Right atrium auricular region (tissue), 2 donors: ENCODE measurements around the gene CEP152. TPM values are rescaled to one million over a fixed set of nuclear protein-coding genes. Genes with fewer than 3 reads are reported as not detected.

ENCODE experiments used
- DNase-seq: peaks from one replicate; pipeline ENCODE4 v3.0.0-alpha.2; 2019; ENCODE audit warnings: low spot score
- H3K27ac ChIP-seq, 2 donors: fragments of 200-600 bp; sonication (generic); 1 replicate in 1 of 2; 2 replicates in 1 of 2; pipeline ENCODE4 v1.5.1; 2016 to 2019
- H3K27me3 ChIP-seq, 2 donors: fragments of 200-600 bp; sonication (generic); one replicate each; pipeline versions ENCODE4 v1.5.1 to v1.6.0; 2017 to 2019
- H3K36me3 ChIP-seq: fragments of 200-600 bp; sonication (generic); one replicate; pipeline ENCODE4 v1.5.1; 2016
- H3K4me1 ChIP-seq, 2 donors: fragments of 200-600 bp; sonication (generic); one replicate each; pipeline versions ENCODE4 v1.5.1 to v1.6.0; 2017 to 2019
- H3K4me3 ChIP-seq, 2 donors: fragments of 200-600 bp; sonication (generic); 1 replicate in 1 of 2; 2 replicates in 1 of 2; pipeline ENCODE4 v1.5.1; 2017 to 2019; ENCODE audit warnings: mild to moderate bottlenecking in 1 of 2, moderate library complexity in 1 of 2
- H3K9me3 ChIP-seq, 2 donors: fragments of 200-600 bp; sonication (generic); one replicate each; pipeline ENCODE4 v1.5.1; 2019
- CTCF ChIP-seq, 2 donors: fragments of 200-600 bp; sonication (generic); IDR thresholded peaks; one replicate each; pipeline ENCODE4 v1.5.1; 2019; ENCODE audit warnings: antibody characterized with exemption in 2 of 2
- total RNA-seq, 2 donors: library from RNA; depleted of rRNA; stranded (reverse); fragments of >200 nt; gene quantifications; one replicate each; pipeline ENCODE4 v1.1.0, GENCODE V29; 2016

CEP152 gene
- total RNA-seq, 2 donors from 2014 or later, result 1.1 to 1.4 TPM

GRCh38 chr15:48851956-48852355 lies 41.1 kb upstream of the CEP152 start:
- Histone ChIP-seq H3K36me3 (no peaks in the 10 kb centered on the region), H3K27me3 (no peaks in the 10 kb centered on the region), H3K27ac (no peak overlapping the region), H3K4me1 (peaks cover 0 to 12% of the 10 kb centered on the region in 2 donors), H3K4me3 (no peak overlapping the region), H3K9me3 (no peaks in the 10 kb centered on the region)
- DNase-seq, result no peak
- TF ChIP-seq CTCF (IDR thresholded peaks at IDR 0.05), result no peak

DNA sequence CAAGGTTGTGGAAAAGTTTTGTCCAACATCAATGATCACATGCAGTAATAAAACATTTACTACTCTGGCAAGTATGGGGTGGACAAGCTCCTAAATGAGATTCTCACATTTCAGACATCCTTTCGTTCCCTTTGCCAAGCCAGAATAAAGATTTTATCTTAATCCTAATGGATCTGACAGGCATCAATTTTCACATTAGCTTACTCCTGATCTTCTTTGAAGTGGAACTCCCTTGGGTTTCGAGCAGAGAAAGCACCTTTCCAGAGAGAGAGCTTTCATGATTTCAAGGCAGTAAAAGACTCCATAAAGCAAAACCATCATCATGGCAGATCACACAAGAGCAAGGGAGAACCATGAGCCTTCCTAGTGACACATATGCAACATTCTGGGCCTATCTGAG lies 39.8 kb upstream of the CEP152 start:
- no peak overlapping the region for H3K4me3 ChIP-seq
- H3K9me3 ChIP-seq, result no peaks in the 10 kb centered on the region
- no peak for TF ChIP-seq CTCF (IDR thresholded peaks at IDR 0.05)
- H3K27me3 ChIP-seq, result no peaks in the 10 kb centered on the region
- H3K4me1 ChIP-seq, result peaks cover 0 to 7% of the 10 kb centered on the region in 2 donors
- H3K27ac ChIP-seq, result no peak overlapping the region
- no peaks in the 10 kb centered on the region for H3K36me3 ChIP-seq
- no peak for DNase-seq

DNA sequence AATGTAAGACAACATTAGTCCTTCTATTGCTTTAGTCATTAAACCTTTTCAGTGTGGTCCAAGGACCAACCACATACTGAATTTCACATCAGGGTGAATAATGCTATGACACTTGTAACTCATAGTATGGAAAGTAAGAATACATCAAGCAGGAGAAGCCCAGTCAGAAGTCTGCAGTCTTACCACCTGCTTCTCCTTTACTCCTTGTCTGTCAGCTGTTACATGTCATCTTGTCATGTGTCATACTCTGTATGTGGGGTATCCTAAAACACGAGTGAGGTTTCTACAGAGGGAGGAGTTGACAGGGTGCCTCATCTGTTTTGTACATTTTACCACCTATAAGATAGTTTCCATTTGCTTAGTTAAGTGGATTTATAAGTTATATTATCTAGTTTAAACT lies 34.3 kb upstream of the CEP152 start:
- Histone ChIP-seq H3K4me1 (no peaks in the 10 kb centered on the region), H3K27me3 (no peaks in the 10 kb centered on the region), H3K27ac (no peak overlapping the region), H3K9me3 (no peaks in the 10 kb centered on the region), H3K4me3 (no peak overlapping the region), H3K36me3 (no peaks in the 10 kb centered on the region)
- DNase-seq, result no peak
- no peak for TF ChIP-seq CTCF (IDR thresholded peaks at IDR 0.05)

- Histone ChIP-seq H3K9me3 (no peaks in the 10 kb centered on the region), H3K27ac (no peak overlapping the region), H3K36me3 (no peaks in the 10 kb centered on the region), H3K4me1 (no peaks in the 10 kb centered on the region), H3K4me3 (no peak overlapping the region), H3K27me3 (no peaks in the 10 kb centered on the region)
- DNase-seq, result no peak
- no peak for TF ChIP-seq CTCF (IDR thresholded peaks at IDR 0.05)
Observed at GRCh38 chr15:48842501-48842900, 31.6 kb upstream of the CEP152 start.

DNA sequence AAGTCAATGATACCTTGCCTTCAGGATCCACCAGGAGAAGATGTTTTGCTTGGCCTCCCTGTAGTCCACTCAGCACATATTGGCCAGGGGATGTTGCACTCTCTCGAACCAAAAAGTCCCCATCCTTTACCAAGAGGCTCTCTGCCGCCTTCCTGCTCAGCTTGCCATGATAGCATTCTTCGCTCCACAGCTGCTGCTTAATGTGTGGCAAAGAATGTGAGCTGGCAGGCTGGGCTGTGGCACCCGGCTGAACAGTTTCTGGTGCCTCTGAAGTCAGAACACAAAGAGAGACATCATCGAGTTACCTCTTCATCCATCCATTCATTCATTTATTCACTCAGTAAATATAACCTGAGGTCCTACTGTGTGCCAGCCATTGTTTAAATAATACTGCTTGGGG lies 23.9 kb upstream of the CEP152 start:
- no peak for DNase-seq
- Histone ChIP-seq H3K9me3 (peaks cover 0 to 16% of the 10 kb centered on the region in 2 donors), H3K27ac (no peak overlapping the region), H3K36me3 (no peaks in the 10 kb centered on the region), H3K27me3 (no peaks in the 10 kb centered on the region), H3K4me3 (no peak overlapping the region), H3K4me1 (no peaks in the 10 kb centered on the region)
- no peak for TF ChIP-seq CTCF (IDR thresholded peaks at IDR 0.05)

DNA sequence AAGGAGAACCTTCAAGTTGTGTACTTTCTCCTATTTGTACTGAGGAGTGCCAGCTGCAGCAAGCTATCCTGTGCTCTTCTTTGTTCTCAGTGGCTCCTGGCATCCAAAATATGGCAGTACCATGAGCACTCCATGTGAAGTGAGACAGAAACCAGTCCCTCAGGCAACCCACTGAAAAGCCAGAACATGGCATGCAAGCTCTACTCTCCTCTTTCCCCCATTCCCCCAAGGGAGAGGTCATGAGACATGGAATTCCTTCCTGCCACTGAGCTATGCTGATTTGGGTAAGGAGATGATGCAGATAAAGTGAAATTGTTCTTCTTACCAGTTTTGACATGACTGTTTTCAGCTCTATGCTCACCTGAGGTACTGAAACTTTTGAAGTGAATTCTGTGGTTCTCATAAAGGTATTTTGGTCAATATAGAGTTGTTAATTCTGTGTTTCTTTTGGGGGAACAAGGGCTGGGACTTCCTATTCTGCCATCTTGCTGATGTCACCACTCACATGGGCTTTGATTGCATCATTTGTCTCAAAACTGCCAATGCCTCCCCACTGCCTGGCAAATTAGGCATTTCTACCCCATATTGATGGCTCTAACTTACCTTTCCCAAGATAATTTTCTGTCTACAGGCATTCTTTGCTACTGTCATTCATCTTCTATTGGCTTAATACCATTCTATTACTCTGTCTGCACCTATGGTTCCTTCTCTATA lies 22.8 kb upstream of the CEP152 start:
- H3K4me3 ChIP-seq, result no peak overlapping the region
- H3K27me3 ChIP-seq, result no peaks in the 10 kb centered on the region
- DNase-seq, result no peak
- TF ChIP-seq CTCF (IDR thresholded peaks at IDR 0.05), result no peak
- H3K9me3 ChIP-seq, result peaks cover 0 to 16% of the 10 kb centered on the region in 2 donors
- H3K4me1 ChIP-seq, result no peaks in the 10 kb centered on the region
- no peak overlapping the region for H3K27ac ChIP-seq
- no peaks in the 10 kb centered on the region for H3K36me3 ChIP-seq
